ENCODE measurements around the gene KIF5B. TPM values are rescaled to one million over a fixed set of nuclear protein-coding genes. Genes with fewer than 3 reads are reported as not detected.

The KIF5B gene
- polyA plus RNA-seq, 2 donors = 24.5 to 30.3 TPM

GRCh38 chr10:32031920-32032319 is 24.3 kb downstream of the KIF5B start:
- H3K27me3 ChIP-seq (ENCODE audit: control insufficient read depth in 1 of 2, insufficient read depth in 2 of 2, low read length in 2 of 2) = no peaks in the 10 kb centered on the region
- 96% methylated on average over 4 of the region's 4 CpGs for whole genome bisulfite sequencing, 2 donors
- no peaks in the 10 kb centered on the region for H3K9me3 ChIP-seq (ENCODE audit: control insufficient read depth in 2 of 2, insufficient read depth in 1 of 2, low read depth in 1 of 2, low read length in 1 of 2)
- peaks cover 3 to 7% of the 10 kb centered on the region in 2 donors for H3K36me3 ChIP-seq (ENCODE audit: control insufficient read depth in 2 of 2, insufficient read depth in 2 of 2, low read length in 1 of 2)
- H3K4me3 ChIP-seq (ENCODE audit: low read depth in 1 of 2, low read length in 2 of 2) = no peak overlapping the region
- H3K4me1 ChIP-seq (ENCODE audit: control insufficient read depth in 2 of 2, insufficient read depth in 2 of 2, low read length in 1 of 2) = no peaks in the 10 kb centered on the region
- no peak overlapping the region for H3K27ac ChIP-seq (ENCODE audit: low read depth in 2 of 2, low read length in 1 of 2)

GRCh38 chr10:32031424-32031823 is 24.8 kb downstream of the KIF5B start:
- H3K36me3 ChIP-seq (ENCODE audit: control insufficient read depth in 2 of 2, insufficient read depth in 2 of 2, low read length in 1 of 2) = peaks cover 3 to 7% of the 10 kb centered on the region in 2 donors
- H3K9me3 ChIP-seq (ENCODE audit: control insufficient read depth in 2 of 2, insufficient read depth in 1 of 2, low read depth in 1 of 2, low read length in 1 of 2) = no peaks in the 10 kb centered on the region
- no peaks in the 10 kb centered on the region for H3K27me3 ChIP-seq (ENCODE audit: control insufficient read depth in 1 of 2, insufficient read depth in 2 of 2, low read length in 2 of 2)
- H3K27ac ChIP-seq (ENCODE audit: low read depth in 2 of 2, low read length in 1 of 2) = no peak overlapping the region
- no peaks in the 10 kb centered on the region for H3K4me1 ChIP-seq (ENCODE audit: control insufficient read depth in 2 of 2, insufficient read depth in 2 of 2, low read length in 1 of 2)
- 94% methylated on average over 6 of the region's 6 CpGs for WGBS, 2 donors
- H3K4me3 ChIP-seq (ENCODE audit: low read depth in 1 of 2, low read length in 2 of 2) = no peak overlapping the region

DNA sequence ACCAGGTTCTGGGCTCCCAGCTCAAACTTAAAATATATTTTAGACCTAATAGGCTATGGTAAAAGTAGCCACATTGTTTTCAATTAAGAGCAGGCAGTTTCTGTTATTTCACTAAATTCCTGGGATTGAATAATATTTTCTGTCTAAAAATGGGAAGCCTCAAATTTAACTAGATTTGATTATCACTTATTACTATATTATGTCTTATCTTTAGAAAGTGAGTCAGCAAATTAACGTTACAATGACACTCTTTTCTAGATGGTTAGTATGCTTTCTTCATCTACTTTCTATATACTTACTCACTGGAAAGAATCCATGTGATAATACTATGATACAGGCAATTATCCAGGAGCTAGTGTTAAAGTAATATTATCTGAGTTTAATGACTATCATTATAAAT is 27.5 kb downstream of the KIF5B start:
- no peaks in the 10 kb centered on the region for H3K27me3 ChIP-seq (ENCODE audit: control insufficient read depth in 1 of 2, insufficient read depth in 2 of 2, low read length in 2 of 2)
- H3K4me1 ChIP-seq (ENCODE audit: control insufficient read depth in 2 of 2, insufficient read depth in 2 of 2, low read length in 1 of 2) = no peaks in the 10 kb centered on the region
- no peaks in the 10 kb centered on the region for H3K9me3 ChIP-seq (ENCODE audit: control insufficient read depth in 2 of 2, insufficient read depth in 1 of 2, low read depth in 1 of 2, low read length in 1 of 2)
- H3K36me3 ChIP-seq (ENCODE audit: control insufficient read depth in 2 of 2, insufficient read depth in 2 of 2, low read length in 1 of 2) = peaks cover 3 to 4% of the 10 kb centered on the region in 2 donors
- WGBS, 2 donors = 40 to 57% methylated on average over 1 of the region's 1 CpG
- no peak overlapping the region for H3K4me3 ChIP-seq (ENCODE audit: low read depth in 1 of 2, low read length in 2 of 2)
- no peak overlapping the region for H3K27ac ChIP-seq (ENCODE audit: low read depth in 2 of 2, low read length in 1 of 2)

- WGBS, 2 donors = 56 to 80% methylated on average over 1 of the region's 1 CpG
- Histone ChIP-seq H3K9me3 (ENCODE audit: control insufficient read depth in 2 of 2, insufficient read depth in 1 of 2, low read depth in 1 of 2, low read length in 1 of 2) (no peaks in the 10 kb centered on the region), H3K27me3 (ENCODE audit: control insufficient read depth in 1 of 2, insufficient read depth in 2 of 2, low read length in 2 of 2) (no peaks in the 10 kb centered on the region), H3K36me3 (ENCODE audit: control insufficient read depth in 2 of 2, insufficient read depth in 2 of 2, low read length in 1 of 2) (peaks cover 0 to 2% of the 10 kb centered on the region in 2 donors), H3K27ac (ENCODE audit: low read depth in 2 of 2, low read length in 1 of 2) (no peak overlapping the region), H3K4me3 (ENCODE audit: low read depth in 1 of 2, low read length in 2 of 2) (no peak overlapping the region), H3K4me1 (ENCODE audit: control insufficient read depth in 2 of 2, insufficient read depth in 2 of 2, low read length in 1 of 2) (no peaks in the 10 kb centered on the region)
Measured at GRCh38 chr10:32023264-32023663, 33.0 kb downstream of the KIF5B start.

DNA sequence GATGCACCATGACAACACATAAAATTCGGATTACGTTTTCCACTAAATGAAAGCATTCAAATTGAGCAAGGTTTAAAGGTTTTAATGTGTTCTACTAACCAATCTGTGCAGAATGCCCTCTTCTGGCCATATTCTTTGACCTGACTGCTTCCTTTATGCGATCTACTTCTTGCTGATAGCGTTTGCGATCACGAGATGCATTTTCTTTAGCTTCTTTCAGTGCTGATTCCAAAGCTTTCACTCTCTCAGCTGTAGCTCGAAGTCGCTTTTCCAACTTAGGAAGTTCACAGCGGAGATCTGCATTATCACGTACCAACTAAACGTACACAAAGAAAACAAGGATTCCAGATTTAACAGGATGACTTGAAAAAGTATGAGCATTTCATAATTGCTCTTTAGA is 39.2 kb downstream of the KIF5B start:
- 96% methylated on average over 11 of the region's 11 CpGs for WGBS, 2 donors
- Histone ChIP-seq H3K27ac (ENCODE audit: low read depth in 2 of 2, low read length in 1 of 2) (no peak overlapping the region), H3K27me3 (ENCODE audit: control insufficient read depth in 1 of 2, insufficient read depth in 2 of 2, low read length in 2 of 2) (no peaks in the 10 kb centered on the region), H3K4me1 (ENCODE audit: control insufficient read depth in 2 of 2, insufficient read depth in 2 of 2, low read length in 1 of 2) (no peaks in the 10 kb centered on the region), H3K9me3 (ENCODE audit: control insufficient read depth in 2 of 2, insufficient read depth in 1 of 2, low read depth in 1 of 2, low read length in 1 of 2) (no peaks in the 10 kb centered on the region), H3K36me3 (ENCODE audit: control insufficient read depth in 2 of 2, insufficient read depth in 2 of 2, low read length in 1 of 2) (peaks cover 0 to 14% of the 10 kb centered on the region in 2 donors), H3K4me3 (ENCODE audit: low read depth in 1 of 2, low read length in 2 of 2) (no peak overlapping the region)

GRCh38 chr10:32015386-32015785 is 40.8 kb downstream of the KIF5B start:
- 90 to 92% methylated on average over 5 of the region's 5 CpGs for WGBS, 2 donors
- Histone ChIP-seq H3K9me3 (ENCODE audit: control insufficient read depth in 2 of 2, insufficient read depth in 1 of 2, low read depth in 1 of 2, low read length in 1 of 2) (no peaks in the 10 kb centered on the region), H3K36me3 (ENCODE audit: control insufficient read depth in 2 of 2, insufficient read depth in 2 of 2, low read length in 1 of 2) (peaks cover 0 to 12% of the 10 kb centered on the region in 2 donors), H3K4me3 (ENCODE audit: low read depth in 1 of 2, low read length in 2 of 2) (no peak overlapping the region), H3K27me3 (ENCODE audit: control insufficient read depth in 1 of 2, insufficient read depth in 2 of 2, low read length in 2 of 2) (no peaks in the 10 kb centered on the region), H3K4me1 (ENCODE audit: control insufficient read depth in 2 of 2, insufficient read depth in 2 of 2, low read length in 1 of 2) (no peaks in the 10 kb centered on the region), H3K27ac (ENCODE audit: low read depth in 2 of 2, low read length in 1 of 2) (no peak overlapping the region)

DNA sequence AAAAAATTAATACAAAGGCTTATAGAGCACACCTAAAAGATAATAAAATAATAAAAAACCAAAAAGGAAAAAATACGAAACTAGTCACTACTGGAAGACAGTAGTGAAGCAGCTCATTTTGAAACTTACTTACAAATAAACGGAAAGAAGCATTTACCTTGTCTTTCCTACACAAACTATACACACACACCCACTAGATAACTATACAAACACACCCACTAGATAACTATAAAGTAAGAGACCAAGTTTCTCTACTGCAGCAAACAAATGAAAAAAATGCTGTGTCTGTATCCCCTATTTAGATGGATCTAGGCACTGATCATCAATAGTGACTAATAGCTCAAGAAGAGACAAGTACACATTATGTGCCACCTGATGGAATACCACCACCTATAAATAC is 49.2 kb downstream of the KIF5B start:
- Histone ChIP-seq H3K36me3 (ENCODE audit: control insufficient read depth in 2 of 2, insufficient read depth in 2 of 2, low read length in 1 of 2) (no peaks in the 10 kb centered on the region), H3K27ac (ENCODE audit: low read depth in 2 of 2, low read length in 1 of 2) (no peak overlapping the region), H3K9me3 (ENCODE audit: control insufficient read depth in 2 of 2, insufficient read depth in 1 of 2, low read depth in 1 of 2, low read length in 1 of 2) (no peaks in the 10 kb centered on the region), H3K27me3 (ENCODE audit: control insufficient read depth in 1 of 2, insufficient read depth in 2 of 2, low read length in 2 of 2) (no peaks in the 10 kb centered on the region), H3K4me3 (ENCODE audit: low read depth in 1 of 2, low read length in 2 of 2) (no peak overlapping the region), H3K4me1 (ENCODE audit: control insufficient read depth in 2 of 2, insufficient read depth in 2 of 2, low read length in 1 of 2) (peaks cover 0 to 2% of the 10 kb centered on the region in 2 donors)
- 70 to 84% methylated on average over 2 of the region's 2 CpGs for WGBS, 2 donors

- Histone ChIP-seq H3K27me3 (ENCODE audit: control insufficient read depth in 1 of 2, insufficient read depth in 2 of 2, low read length in 2 of 2) (no peaks in the 10 kb centered on the region), H3K4me3 (ENCODE audit: low read depth in 1 of 2, low read length in 2 of 2) (no peak overlapping the region), H3K27ac (ENCODE audit: low read depth in 2 of 2, low read length in 1 of 2) (no peak overlapping the region), H3K4me1 (ENCODE audit: control insufficient read depth in 2 of 2, insufficient read depth in 2 of 2, low read length in 1 of 2) (peaks cover 0 to 2% of the 10 kb centered on the region in 2 donors), H3K9me3 (ENCODE audit: control insufficient read depth in 2 of 2, insufficient read depth in 1 of 2, low read depth in 1 of 2, low read length in 1 of 2) (no peaks in the 10 kb centered on the region), H3K36me3 (ENCODE audit: control insufficient read depth in 2 of 2, insufficient read depth in 2 of 2, low read length in 1 of 2) (no peaks in the 10 kb centered on the region)
- 55 to 64% methylated on average over 4 of the region's 4 CpGs for WGBS, 2 donors
Measured at GRCh38 chr10:32005050-32005449, 51.2 kb downstream of the KIF5B start.

GRCh38 chr10:32004161-32004591 is 52.0 kb downstream of the KIF5B start:
- H3K27ac ChIP-seq (ENCODE audit: low read depth in 2 of 2, low read length in 1 of 2) = no peak overlapping the region
- no peaks in the 10 kb centered on the region for H3K36me3 ChIP-seq (ENCODE audit: control insufficient read depth in 2 of 2, insufficient read depth in 2 of 2, low read length in 1 of 2)
- H3K27me3 ChIP-seq (ENCODE audit: control insufficient read depth in 1 of 2, insufficient read depth in 2 of 2, low read length in 2 of 2) = no peaks in the 10 kb centered on the region
- peaks cover 0 to 2% of the 10 kb centered on the region in 2 donors for H3K4me1 ChIP-seq (ENCODE audit: control insufficient read depth in 2 of 2, insufficient read depth in 2 of 2, low read length in 1 of 2)
- 52 to 59% methylated on average over 3 of the region's 3 CpGs for WGBS, 2 donors
- H3K4me3 ChIP-seq (ENCODE audit: low read depth in 1 of 2, low read length in 2 of 2) = no peak overlapping the region
- no peaks in the 10 kb centered on the region for H3K9me3 ChIP-seq (ENCODE audit: control insufficient read depth in 2 of 2, insufficient read depth in 1 of 2, low read depth in 1 of 2, low read length in 1 of 2)

DNA sequence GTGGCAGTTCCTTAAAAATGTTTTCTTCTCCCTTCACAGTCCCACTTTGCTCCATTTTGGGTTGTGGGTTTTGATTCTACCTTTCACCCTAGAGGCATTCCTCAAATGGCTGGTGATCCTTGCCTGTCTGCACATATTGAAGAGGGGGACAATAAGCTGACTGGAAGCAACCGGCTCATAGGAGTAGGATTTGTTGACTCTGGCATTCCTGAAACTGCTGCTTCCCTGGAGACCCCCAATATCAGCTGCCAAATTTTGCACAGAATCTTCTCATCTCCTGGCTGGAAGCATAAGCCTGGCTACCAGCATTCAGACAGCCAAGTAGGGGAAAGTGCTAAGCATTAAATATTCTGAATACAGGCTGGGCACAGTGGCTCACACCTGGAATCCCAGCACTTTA is 53.7 kb downstream of the KIF5B start:
- Histone ChIP-seq H3K27me3 (ENCODE audit: control insufficient read depth in 1 of 2, insufficient read depth in 2 of 2, low read length in 2 of 2) (no peaks in the 10 kb centered on the region), H3K9me3 (ENCODE audit: control insufficient read depth in 2 of 2, insufficient read depth in 1 of 2, low read depth in 1 of 2, low read length in 1 of 2) (no peaks in the 10 kb centered on the region), H3K27ac (ENCODE audit: low read depth in 2 of 2, low read length in 1 of 2) (no peak overlapping the region), H3K4me1 (ENCODE audit: control insufficient read depth in 2 of 2, insufficient read depth in 2 of 2, low read length in 1 of 2) (peaks cover 0 to 2% of the 10 kb centered on the region in 2 donors), H3K4me3 (ENCODE audit: low read depth in 1 of 2, low read length in 2 of 2) (no peak overlapping the region), H3K36me3 (ENCODE audit: control insufficient read depth in 2 of 2, insufficient read depth in 2 of 2, low read length in 1 of 2) (no peaks in the 10 kb centered on the region)
- WGBS, 2 donors = 60 to 79% methylated on average over 1 of the region's 1 CpG
